Measurements from ENCODE around the gene KIF20B.
"Not testable (repeated sequence)": the region's sequence is repeated elsewhere in the genome, so short reads cannot be mapped to it uniquely, and the experiment has no call there.

KIF20B gene

GRCh38 chr10:89693176-89693575, 8.2 kb upstream of the KIF20B start:
- DNase-seq, result no peak

DNA sequence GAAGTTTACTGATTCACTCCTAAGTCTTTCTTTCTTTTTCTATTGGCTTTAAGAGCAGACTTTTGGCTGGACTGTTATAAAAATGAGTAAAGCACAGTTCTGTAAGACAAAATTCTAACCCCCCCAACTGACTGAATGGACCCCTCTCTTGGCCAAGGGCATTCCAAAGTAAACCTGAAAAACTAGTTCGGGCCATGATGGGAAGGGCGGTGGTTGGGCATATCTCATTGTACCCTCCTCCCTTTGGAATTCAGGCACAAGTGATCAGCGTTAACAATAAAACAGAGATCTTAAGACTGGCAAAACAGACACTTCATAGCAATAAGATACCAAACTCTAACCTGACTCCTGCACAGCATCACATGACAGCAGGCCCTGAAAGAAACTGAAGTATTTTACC, 6.1 kb upstream of the KIF20B start:
- no peak for DNase-seq

DNA sequence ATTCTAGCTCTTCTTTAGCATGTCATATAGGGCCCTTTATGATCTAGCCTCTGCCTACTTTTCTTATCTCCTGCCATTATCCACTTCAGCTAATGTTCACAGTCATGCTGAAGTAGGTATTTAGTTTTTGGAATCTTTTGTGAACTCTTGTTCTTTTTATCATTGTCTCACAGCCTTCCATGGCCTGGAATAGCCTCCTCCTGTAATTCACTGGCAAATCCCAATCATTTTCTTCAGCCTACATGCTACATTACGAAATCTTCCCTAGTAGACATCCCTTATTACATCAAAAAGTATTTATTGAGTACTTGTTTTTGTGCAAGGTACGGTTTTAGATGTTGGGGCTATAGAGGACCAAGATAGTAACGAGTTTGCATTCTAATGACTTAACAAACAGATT, 3.4 kb upstream of the KIF20B start:
- no peak for DNase-seq

DNA sequence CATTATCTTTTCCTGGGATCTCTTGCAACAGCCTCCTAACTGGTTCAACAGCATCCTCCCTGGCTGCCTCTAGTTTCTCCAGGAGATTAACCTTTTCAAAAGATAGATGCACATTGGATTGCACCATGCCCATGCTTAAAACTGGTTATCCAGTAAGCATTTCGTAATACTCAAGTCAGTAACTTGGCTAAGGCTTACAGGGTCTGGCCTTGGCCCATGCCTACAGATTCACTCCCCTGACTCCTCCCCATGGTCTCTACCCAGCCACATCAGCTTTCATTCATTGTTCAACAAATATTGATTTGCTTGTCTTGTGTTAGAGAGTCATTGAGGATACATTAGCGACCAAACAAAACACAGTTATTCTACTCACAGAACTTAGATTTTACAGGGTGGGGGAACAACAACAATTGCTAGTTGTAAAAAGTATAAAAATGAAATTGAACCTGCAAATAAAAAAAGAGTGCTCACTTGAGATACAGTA, 1.8 kb upstream of the KIF20B start:
- DNase-seq, result no peak

DNA sequence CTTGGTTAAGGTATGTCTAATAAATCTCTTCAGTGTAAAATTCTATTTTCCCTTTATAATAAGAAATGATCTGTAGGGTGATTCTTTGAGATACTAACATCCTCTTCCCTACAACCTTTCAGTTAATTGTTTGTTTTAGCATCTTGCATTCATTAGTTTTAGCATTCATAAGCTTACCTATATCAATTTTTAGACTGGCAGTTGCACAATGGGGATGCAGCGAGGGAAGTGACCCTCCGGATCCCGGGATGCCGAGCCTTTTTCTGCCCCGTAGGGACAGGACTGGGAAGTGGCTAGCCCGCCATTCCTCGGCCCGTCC, 508 bp upstream of the KIF20B start:
- DNase-seq, result no peak

GRCh38 chr10:89702121-89702480, 711 bp downstream of the KIF20B start:
- DNase-seq, result peak in 1 of 2 experiments; percentile 27

- no peak for DNase-seq
These were observed 4.1 kb downstream of the KIF20B start for GRCh38 chr10:89705466-89705865.

GRCh38 chr10:89706011-89706410, 4.6 kb downstream of the KIF20B start:
- DNase-seq, result no peak

DNA sequence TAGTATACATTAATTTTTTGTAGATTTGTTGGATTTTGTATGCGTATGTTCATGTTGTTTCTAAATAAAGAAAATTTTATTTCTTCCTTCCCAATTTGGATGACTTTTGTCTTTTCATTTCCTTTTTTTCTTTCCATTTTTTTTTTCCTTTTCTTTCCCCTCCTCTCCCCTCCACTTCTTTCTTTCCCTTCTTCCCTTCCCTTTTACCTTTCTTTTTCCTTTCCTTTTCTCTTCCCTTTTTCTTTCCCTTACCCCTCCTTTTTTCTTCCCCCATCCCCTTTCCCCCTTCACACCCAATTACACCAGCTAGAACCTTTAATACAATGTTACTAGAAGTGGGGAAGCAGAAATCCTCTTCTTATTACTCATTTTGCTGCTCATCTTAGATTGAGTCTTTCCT, 6.0 kb downstream of the KIF20B start:
- DNase-seq, result no peak

DNA sequence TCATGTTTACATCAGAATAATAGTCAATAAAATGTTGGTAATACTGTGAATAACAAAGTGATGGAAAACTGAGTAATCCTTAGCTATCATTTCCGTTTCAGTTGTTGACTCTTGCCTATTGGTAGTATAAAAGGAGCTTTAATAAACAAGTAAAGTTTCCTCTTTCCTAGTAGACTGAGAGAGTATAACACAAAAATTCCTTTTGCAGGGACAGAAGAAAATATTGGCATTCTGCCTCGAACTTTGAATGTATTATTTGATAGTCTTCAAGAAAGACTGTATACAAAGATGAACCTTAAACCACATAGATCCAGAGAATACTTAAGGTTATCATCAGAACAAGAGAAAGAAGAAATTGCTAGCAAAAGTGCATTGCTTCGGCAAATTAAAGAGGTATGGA, 9.4 kb downstream of the KIF20B start:
- no peak for DNase-seq

DNA sequence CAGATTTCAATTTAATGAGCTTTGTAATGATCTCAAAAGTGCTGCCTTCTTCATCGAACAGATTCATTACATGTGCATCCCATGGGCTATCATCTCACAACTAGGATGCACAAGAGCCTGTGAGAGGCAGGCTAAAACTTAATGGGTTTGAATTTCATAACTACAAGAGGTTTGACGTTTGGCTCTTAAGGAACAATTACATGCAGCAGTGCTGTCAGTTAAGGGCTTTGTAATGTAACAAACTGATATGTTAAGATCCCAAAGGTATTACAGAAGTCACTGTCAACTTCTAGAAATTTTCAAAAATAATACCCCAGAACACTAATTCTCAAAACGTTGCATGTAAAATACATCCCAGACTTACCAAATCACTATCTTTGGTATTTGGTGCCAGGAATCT, 33.2 kb downstream of the KIF20B start:
- no peak for DNase-seq

DNA sequence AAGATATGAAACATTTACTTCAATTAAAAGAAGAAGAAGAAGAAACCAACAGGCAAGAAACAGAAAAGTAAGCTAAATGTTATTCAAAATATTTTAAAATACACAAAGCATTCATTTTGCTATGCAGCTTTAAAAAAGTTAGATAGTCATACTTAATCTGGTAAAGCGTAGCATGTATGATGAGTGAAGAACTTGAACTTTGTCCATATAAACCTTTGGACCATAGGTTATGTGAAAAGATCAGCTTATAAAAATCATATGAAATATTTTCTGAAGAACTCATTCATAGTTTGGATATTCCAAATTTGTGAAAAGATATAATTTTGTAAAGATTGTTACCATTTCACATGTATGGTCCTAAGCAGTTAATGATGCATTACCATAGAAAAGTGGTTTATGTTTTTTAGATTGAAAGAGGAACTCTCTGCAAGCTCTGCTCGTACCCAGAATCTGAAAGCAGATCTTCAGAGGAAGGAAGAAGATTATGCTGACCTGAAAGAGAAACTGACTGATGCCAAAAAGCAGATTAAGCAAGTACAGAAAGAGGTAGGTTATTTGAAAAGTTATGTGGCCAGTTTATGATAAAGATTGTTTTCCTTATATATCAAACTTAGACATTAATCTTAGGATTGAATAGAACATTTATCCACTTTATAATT, 37.3 kb downstream of the KIF20B start:
- no peak for DNase-seq

GRCh38 chr10:89741126-89741762, 39.9 kb downstream of the KIF20B start:
- no peak for DNase-seq

- DNase-seq, result no peak
These were observed 42.6 kb downstream of the KIF20B start for GRCh38 chr10:89744026-89744425.

DNA sequence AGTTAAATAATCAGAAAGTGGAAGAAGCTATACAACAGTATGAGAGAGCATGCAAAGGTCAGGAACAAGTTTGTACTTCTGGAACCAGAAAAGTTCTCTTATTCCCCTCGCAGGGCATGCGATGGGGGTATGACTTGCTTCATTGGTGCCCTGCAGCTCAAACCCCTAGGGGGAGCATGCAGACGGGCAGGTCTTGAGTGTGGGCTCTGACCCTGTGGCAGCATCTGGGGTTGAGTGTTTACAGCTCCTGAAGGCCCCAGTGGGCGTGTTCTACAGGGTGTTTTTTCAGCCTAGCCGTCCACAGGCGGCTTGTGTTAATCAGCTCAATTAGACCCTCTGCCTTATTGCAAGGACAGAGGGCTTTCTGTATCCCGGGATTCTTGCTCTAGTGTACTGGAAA, 44.5 kb downstream of the KIF20B start:
- no peak for DNase-seq

- DNase-seq, result no peak
These were observed 49.1 kb downstream of the KIF20B start for GRCh38 chr10:89750441-89750840.

DNA sequence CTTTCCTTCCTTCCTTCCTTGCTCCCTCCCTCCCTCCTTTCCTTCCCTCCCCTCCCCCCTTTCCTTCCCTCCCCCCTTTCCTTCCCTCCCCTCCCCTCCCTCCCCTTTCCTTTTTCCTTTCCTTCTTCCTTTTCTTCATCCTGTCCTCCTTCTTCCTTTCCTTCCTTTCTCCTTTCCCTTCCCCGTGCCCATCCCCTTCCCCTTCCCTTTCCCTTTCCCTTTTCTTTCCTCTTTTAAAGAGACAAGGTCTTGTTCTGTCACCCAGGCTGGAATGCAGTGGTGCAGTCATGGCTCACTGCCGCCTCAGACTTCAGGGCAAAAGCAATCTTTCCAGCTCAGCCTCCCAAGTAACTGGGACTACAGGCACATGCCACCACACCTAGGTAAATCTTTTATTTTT, 54.0 kb downstream of the KIF20B start:
- no peak for DNase-seq

DNA sequence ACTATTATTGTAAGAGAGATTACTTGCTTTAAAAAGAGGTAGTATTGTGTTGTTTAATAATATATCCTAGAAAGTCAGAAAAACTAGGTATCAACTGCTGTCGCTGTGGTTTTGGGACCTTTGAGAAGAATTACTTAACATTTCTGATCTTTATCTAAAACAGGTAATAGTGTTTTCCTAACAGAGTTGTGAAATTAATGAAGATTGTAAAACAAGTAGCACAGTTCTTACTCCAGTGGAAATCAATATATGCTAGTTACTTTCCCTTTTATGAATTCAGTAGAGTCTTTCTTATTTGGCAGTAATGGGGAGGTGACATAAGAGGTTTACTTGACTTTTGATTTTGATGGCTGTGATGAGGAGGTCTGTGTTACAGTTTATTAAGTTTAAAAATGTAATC, 58.1 kb downstream of the KIF20B start:
- DNase-seq, result no peak

DNA sequence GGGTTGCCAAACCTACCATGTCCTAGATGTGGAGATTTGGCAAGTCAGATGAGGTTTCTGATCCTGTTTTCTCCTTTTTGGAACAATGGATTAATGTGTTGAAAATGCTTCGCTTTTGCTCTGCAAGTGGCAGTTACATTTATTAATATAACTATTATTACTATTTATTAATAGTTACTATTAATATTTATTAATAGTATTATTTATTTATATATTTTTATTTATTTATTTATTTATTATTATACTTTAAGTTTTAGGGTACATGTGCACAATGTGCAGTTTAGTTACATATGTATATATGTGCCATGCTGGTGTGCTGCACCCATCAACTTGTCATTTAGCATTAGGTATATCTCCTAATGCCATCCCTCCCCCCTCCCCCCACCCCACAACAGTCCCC, 62.3 kb downstream of the KIF20B start:
- DNase-seq, result not testable (repeated sequence)

- DNase-seq, result no peak
These were observed 70.3 kb downstream of the KIF20B start for GRCh38 chr10:89771684-89772083.

DNA sequence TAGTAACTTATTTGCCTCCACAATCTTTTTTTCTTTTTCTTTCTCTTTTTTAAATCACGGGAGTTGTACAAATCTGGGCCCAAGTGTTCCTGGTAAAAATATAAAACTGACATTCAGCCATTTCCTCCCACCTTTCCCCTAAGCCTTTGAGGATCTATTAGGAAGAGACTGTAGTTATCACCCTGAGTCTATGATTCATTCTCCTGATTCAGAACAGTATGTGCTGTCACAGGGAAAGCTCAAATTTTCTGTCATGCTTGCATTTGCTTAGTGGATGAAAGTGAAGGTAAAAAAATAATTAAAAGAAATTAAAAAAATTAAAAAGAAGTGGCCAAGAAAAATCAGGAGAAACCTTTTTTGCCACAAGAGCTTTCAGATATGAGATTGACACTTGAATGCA, 71.7 kb downstream of the KIF20B start:
- no peak for DNase-seq

DNA sequence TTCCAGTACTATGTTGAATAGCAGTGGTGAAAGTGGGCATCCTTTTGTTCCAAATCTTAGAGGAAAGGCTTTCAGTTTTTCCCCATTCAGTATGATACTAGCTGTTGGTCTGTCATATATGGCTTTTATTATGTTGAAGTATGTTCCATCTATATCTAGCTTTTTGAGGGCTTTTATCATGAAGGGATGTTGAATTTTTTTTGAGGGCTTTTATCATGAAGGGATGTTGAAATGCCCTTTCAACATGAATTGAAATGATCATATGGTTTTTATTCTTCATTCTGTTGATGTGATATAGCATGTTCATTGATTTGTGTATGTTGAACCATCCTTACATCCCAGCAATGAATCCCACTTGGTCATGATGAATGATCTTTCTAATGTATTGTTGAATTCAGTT, 75.3 kb downstream of the KIF20B start:
- DNase-seq, result no peak

- no peak for DNase-seq
These were observed 81.1 kb downstream of the KIF20B start for GRCh38 chr10:89782470-89782869.

GRCh38 chr10:89783406-89783805, 82.0 kb downstream of the KIF20B start:
- DNase-seq, result no peak

DNA sequence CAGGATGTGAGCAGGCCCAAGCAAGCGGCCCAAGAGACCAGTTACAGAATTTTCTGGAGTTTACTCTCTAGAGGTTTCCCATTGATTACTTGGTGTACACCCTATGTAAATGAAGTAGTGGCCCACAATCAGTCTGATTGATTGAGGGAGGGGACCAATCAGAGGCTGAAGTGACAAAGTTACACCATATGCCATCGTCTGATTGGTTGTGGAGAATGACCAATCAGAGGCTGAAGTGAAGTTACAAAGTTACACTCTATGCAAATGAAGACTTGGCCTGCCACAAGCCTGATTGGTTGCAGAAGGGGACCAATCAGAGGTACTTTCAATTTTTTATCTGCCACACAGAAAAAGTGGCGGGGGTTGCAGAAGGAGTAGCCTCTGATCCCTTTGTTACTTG, 83.7 kb downstream of the KIF20B start:
- no peak for DNase-seq
